AG04450 (cell line): ENCODE measurements around the gene PTPRCAP. TPM values are rescaled to one million over a fixed set of nuclear protein-coding genes. Genes with fewer than 3 reads are reported as not detected.
"Not testable (repeated sequence)": the region's sequence is repeated elsewhere in the genome, so short reads cannot be mapped to it uniquely, and the experiment has no call there.

Experiments
- CTCF ChIA-PET: fragments of 300-600, 350-600 bp; formaldehyde crosslinking; extraction: SDS; loops from one replicate; lab custom pipeline; 2022; ENCODE audit warnings: antibody characterized with exemption, inconsistent platforms; lab: Charles Lee
- POLR2A ChIA-PET: fragments of 350-600 bp; formaldehyde crosslinking; extraction: SDS; loops from one replicate; lab custom pipeline; 2021; ENCODE audit warnings: antibody characterized with exemption, inconsistent platforms; lab: Yijun Ruan, JAX
- DNase-seq: peaks from one replicate; pipeline ENCODE4 v3.0.0-alpha.2; 2011; ENCODE audit warnings: low read depth, low spot score
- H3K27ac ChIP-seq: one replicate; pipeline ENCODE4 v1.5.1; 2012; ENCODE audit warnings: low read depth, low read length, control low read depth
- H3K27me3 ChIP-seq: one replicate; pipeline ENCODE4 v1.6.0; 2012; ENCODE audit warnings: low read length; ENCODE audit not compliant: control insufficient read depth, insufficient read depth
- H3K4me3 ChIP-seq: 2 replicates; pipeline ENCODE4 v1.5.1; 2011; ENCODE audit warnings: mild to moderate bottlenecking, low read depth, low read length, control low read depth
- H3K9me3 ChIP-seq: 2 replicates; pipeline ENCODE4 v1.5.1; 2012; ENCODE audit warnings: low read length; ENCODE audit not compliant: control insufficient read depth, insufficient read depth
- polyA plus RNA-seq: library from polyadenylated mRNA; depleted of rRNA; stranded (reverse); fragments of >200 nt; gene quantifications from 2 replicates; pipeline ENCODE4 v1.2.3, GENCODE V29; 2011
- TF ChIP-seq, protein P1 (sequence below): IDR thresholded peaks from 2 replicates; pipeline ENCODE4 v1.5.1; 2011; ENCODE audit warnings: low read depth, low read length, control low read depth, inconsistent platforms

PTPRCAP gene
- polyA plus RNA-seq, 1 experiment = 0.07 TPM

DNA sequence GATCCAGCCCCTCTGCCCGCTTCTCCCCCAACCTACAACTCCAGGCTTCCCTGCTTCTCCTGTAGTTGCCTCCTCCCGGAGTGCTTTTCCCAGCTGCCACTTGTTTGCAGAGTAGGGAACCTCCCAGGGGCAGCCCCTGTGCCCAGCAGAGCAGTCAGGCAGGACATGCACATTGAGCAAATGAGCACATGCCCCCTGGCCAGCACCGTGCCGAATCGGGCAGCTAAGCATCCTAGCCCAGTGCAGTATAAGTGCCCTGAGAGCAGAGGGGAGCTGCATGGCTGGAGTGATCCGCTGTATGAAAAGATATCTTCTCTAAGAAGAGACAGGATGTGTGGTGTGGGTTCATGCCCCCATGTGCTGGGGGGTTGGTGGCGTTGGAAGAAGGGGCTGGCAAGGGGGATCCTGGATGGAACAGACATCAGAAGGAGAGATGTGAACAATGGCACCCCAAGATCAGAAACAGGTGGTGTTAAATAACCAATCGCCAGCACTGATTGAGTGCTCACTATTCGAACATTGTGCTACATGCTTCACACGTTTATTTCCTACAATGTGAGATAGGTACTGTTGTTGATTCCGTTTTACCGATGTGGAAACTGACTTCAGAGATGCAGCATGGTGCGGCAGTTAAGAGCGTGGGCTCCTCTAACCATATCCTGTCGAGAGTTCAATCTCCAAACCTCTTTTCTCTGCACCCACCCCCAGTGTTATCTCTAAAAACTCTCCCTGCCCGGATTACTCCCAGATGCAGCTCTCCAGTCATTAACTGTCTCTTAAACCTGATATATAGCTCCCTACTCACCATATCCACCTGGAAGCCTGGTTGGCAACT is 46.6 kb upstream of the PTPRCAP start:
- peaks cover 6% of the 10 kb centered on the region for H3K9me3 ChIP-seq
- CTCF ChIA-PET = no interaction called here
- no peaks in the 10 kb centered on the region for H3K27me3 ChIP-seq
- H3K4me3 ChIP-seq = peak overlapping the region; percentile 78
- POLR2A ChIA-PET = no interaction called here
- DNase-seq = no peak
- H3K27ac ChIP-seq = no peak overlapping the region
- TF ChIP-seq, protein P1, sequence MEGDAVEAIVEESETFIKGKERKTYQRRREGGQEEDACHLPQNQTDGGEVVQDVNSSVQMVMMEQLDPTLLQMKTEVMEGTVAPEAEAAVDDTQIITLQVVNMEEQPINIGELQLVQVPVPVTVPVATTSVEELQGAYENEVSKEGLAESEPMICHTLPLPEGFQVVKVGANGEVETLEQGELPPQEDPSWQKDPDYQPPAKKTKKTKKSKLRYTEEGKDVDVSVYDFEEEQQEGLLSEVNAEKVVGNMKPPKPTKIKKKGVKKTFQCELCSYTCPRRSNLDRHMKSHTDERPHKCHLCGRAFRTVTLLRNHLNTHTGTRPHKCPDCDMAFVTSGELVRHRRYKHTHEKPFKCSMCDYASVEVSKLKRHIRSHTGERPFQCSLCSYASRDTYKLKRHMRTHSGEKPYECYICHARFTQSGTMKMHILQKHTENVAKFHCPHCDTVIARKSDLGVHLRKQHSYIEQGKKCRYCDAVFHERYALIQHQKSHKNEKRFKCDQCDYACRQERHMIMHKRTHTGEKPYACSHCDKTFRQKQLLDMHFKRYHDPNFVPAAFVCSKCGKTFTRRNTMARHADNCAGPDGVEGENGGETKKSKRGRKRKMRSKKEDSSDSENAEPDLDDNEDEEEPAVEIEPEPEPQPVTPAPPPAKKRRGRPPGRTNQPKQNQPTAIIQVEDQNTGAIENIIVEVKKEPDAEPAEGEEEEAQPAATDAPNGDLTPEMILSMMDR = no peak

- H3K27me3 ChIP-seq = no peaks in the 10 kb centered on the region
- H3K27ac ChIP-seq = peak within 1 kb of the TSS; percentile 70
- peak within 1 kb of the TSS; percentile 78 for H3K4me3 ChIP-seq
- ChIA-PET POLR2A (interaction anchor here (0.5 to 1.0 kb wide), 8 partner anchors 8 to 110 kb away, joined by 3 to 5 read pairs (median 3); partner anchors contain the start of genes CLCF1 and RPS6KB2), CTCF (interaction anchor here (1.2 kb wide), 1 partner anchor 81 kb away, joined by 8 read pairs; the partner anchor contains the start of gene PPP1CA)
- peak; percentile 94 for DNase-seq
- TF ChIP-seq, protein P1 = peak; percentile 29; the same call in 1 of the 2 replicates
- peaks cover 6% of the 10 kb centered on the region for H3K9me3 ChIP-seq
Observed at GRCh38 chr11:67482827-67483798, 45.6 kb upstream of the PTPRCAP start, which contains the start of gene AIP. Gene AIP, plus strand, starts transcription at chr11:67483026. Its CDS starts 133 bp downstream, at chr11:67483159.

GRCh38 chr11:67482275-67482826 is 44.9 kb upstream of the PTPRCAP start:
- no peak overlapping the region for H3K27ac ChIP-seq
- H3K4me3 ChIP-seq = peak overlapping the region; percentile 78
- ChIA-PET CTCF (interaction anchor here (1.0 to 1.2 kb wide), 2 partner anchors 80 kb away, joined by 5 to 8 read pairs; partner anchors contain the start of gene PPP1CA), POLR2A (interaction anchor here (0.5 to 1.0 kb wide), 8 partner anchors 7 to 109 kb away, joined by 3 to 5 read pairs (median 3); partner anchors contain the start of genes CLCF1 and RPS6KB2)
- no peaks in the 10 kb centered on the region for H3K27me3 ChIP-seq
- TF ChIP-seq, protein P1 = no peak
- H3K9me3 ChIP-seq = peaks cover 6% of the 10 kb centered on the region
- no peak for DNase-seq

- DNase-seq, H3K9me3 ChIP-seq, H3K4me3 ChIP-seq, H3K27me3 ChIP-seq, POLR2A ChIA-PET, H3K27ac ChIP-seq: not testable (repeated sequence)
- CTCF ChIA-PET = interaction anchor here (2.1 kb wide), 1 partner anchor 76 kb away, joined by 8 read pairs; the partner anchor contains the start of gene PPP1CA
Observed at GRCh38 chr11:67477344-67478050, 40.0 kb upstream of the PTPRCAP start.

DNA sequence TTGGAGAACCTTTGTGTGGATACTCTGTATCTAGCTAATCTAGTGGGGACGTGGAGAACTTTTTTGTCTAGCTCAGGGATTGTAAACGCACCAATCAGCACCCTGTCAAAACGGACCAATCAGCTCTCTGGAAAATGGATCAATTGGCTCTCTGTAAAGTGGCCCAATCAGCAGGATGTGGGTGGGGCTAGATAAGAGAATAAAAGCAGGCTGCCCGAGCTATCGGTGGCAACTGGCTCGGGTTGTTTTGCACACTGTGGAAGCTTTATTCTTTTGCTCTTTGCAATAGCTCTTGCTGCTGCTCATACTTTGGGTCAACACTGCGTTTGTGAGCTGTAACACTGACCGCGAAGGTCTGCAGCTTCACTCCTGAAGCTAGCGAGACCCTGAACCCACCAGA is 39.2 kb upstream of the PTPRCAP start:
- H3K4me3 ChIP-seq, POLR2A ChIA-PET, H3K27me3 ChIP-seq, H3K9me3 ChIP-seq, DNase-seq, H3K27ac ChIP-seq: not testable (repeated sequence)
- CTCF ChIA-PET = interaction anchor here (2.1 kb wide), 1 partner anchor 75 kb away, joined by 8 read pairs; the partner anchor contains the start of gene PPP1CA
